ENCODE measurements around the gene CDKAL1. TPM values are rescaled to one million over a fixed set of nuclear protein-coding genes. Genes with fewer than 3 reads are reported as not detected.

CDKAL1 gene
- total and polyA plus RNA-seq, 2 experiments from 2014 or later: 14.4 to 19.5 TPM

- no peaks in the 10 kb centered on the region for H3K9me2 ChIP-seq (replicated peaks; ENCODE audit: insufficient read depth)
- 58% methylated on average over 8 of the region's 8 CpGs for WGBS (ENCODE audit: low lambda C conversion rate, missing lambda C conversion rate)
- no peak overlapping the region for H3K4me2 ChIP-seq
These were observed 299.7 kb downstream of the CDKAL1 start for GRCh38 chr6:20833881-20834515.

GRCh38 chr6:20835315-20836010, 301.2 kb downstream of the CDKAL1 start:
- no peak for TF ChIP-seq EZH2phosphoT487 (IDR thresholded peaks at IDR 0.05; ENCODE audit: low read depth, severe bottlenecking, unreplicated experiment)
- no peak for TF ChIP-seq EZH2 (IDR thresholded peaks at IDR 0.05; ENCODE audit: borderline replicate concordance)
- Histone ChIP-seq H3K79me2 (no peaks in the 10 kb centered on the region), H3K9me2 (replicated peaks; ENCODE audit: insufficient read depth) (no peaks in the 10 kb centered on the region), H3K4me2 (no peak overlapping the region), H3K4me3 (no peak overlapping the region), H3K9me3 (ENCODE audit: low read depth) (no peaks in the 10 kb centered on the region), H2AFZ (no peak overlapping the region), H3K4me1 (ENCODE audit: insufficient read depth) (no peaks in the 10 kb centered on the region), H3K36me3 (replicated peaks; ENCODE audit: insufficient read depth, low read depth) (no peaks in the 10 kb centered on the region), H3K27me3 (no peaks in the 10 kb centered on the region), H4K20me1 (ENCODE audit: insufficient read depth, poor library complexity, severe bottlenecking) (no peaks in the 10 kb centered on the region), H3K27ac (no peak overlapping the region)
- WGBS (ENCODE audit: low lambda C conversion rate, missing lambda C conversion rate): 77% methylated on average over 6 of the region's 6 CpGs
- DNase-seq (ENCODE audit: low spot score): no peak

More at GRCh38 chr6:20833881-20834515, 299.7 kb downstream of the CDKAL1 start:
- Histone ChIP-seq H3K9me3 (ENCODE audit: low read depth) (no peaks in the 10 kb centered on the region), H3K36me3 (replicated peaks; ENCODE audit: insufficient read depth, low read depth) (no peaks in the 10 kb centered on the region), H3K79me2 (no peaks in the 10 kb centered on the region), H3K27ac (no peak overlapping the region), H3K27me3 (no peaks in the 10 kb centered on the region), H3K4me1 (ENCODE audit: insufficient read depth) (no peaks in the 10 kb centered on the region), H4K20me1 (ENCODE audit: insufficient read depth, poor library complexity, severe bottlenecking) (no peaks in the 10 kb centered on the region), H3K4me3 (no peak overlapping the region), H2AFZ (no peak overlapping the region)
- no peak for DNase-seq (ENCODE audit: low spot score)
- TF ChIP-seq EZH2phosphoT487 (IDR thresholded peaks at IDR 0.05; ENCODE audit: low read depth, severe bottlenecking, unreplicated experiment) (no peak), CTCF (IDR thresholded peaks at IDR 0.05; ENCODE audit: poor library complexity) (no peak), EZH2 (IDR thresholded peaks at IDR 0.05; ENCODE audit: borderline replicate concordance) (no peak)

- H3K4me2 ChIP-seq: no peak overlapping the region
- no peak for DNase-seq (ENCODE audit: low spot score)
- H3K36me3 ChIP-seq (replicated peaks; ENCODE audit: insufficient read depth, low read depth): no peaks in the 10 kb centered on the region
- TF ChIP-seq CTCF (IDR thresholded peaks at IDR 0.05; ENCODE audit: poor library complexity) (no peak), EZH2phosphoT487 (IDR thresholded peaks at IDR 0.05; ENCODE audit: low read depth, severe bottlenecking, unreplicated experiment) (no peak), EZH2 (IDR thresholded peaks at IDR 0.05; ENCODE audit: borderline replicate concordance) (no peak)
- no peaks in the 10 kb centered on the region for H3K9me3 ChIP-seq (ENCODE audit: low read depth)
- WGBS (ENCODE audit: low lambda C conversion rate, missing lambda C conversion rate): 97% methylated on average over 2 of the region's 2 CpGs
- H2AFZ ChIP-seq: no peak overlapping the region
- no peaks in the 10 kb centered on the region for H3K4me1 ChIP-seq (ENCODE audit: insufficient read depth)
- no peaks in the 10 kb centered on the region for H3K27me3 ChIP-seq
- no peaks in the 10 kb centered on the region for H3K9me2 ChIP-seq (replicated peaks; ENCODE audit: insufficient read depth)
- no peak overlapping the region for H3K27ac ChIP-seq
- no peak overlapping the region for H3K4me3 ChIP-seq
- no peaks in the 10 kb centered on the region for H4K20me1 ChIP-seq (ENCODE audit: insufficient read depth, poor library complexity, severe bottlenecking)
- H3K79me2 ChIP-seq: no peaks in the 10 kb centered on the region
These were observed 302.9 kb downstream of the CDKAL1 start for GRCh38 chr6:20837189-20837588.

- TF ChIP-seq EZH2 (IDR thresholded peaks at IDR 0.05; ENCODE audit: borderline replicate concordance): no peak
- TF ChIP-seq EZH2phosphoT487 (IDR thresholded peaks at IDR 0.05; ENCODE audit: low read depth, severe bottlenecking, unreplicated experiment): no peak
- TF ChIP-seq CTCF (IDR thresholded peaks at IDR 0.05; ENCODE audit: poor library complexity): no peak
- Histone ChIP-seq H3K9me3 (ENCODE audit: low read depth) (no peaks in the 10 kb centered on the region), H3K9me2 (replicated peaks; ENCODE audit: insufficient read depth) (no peaks in the 10 kb centered on the region), H2AFZ (no peak overlapping the region), H3K79me2 (no peaks in the 10 kb centered on the region), H3K4me2 (no peak overlapping the region), H3K27ac (no peak overlapping the region), H3K4me3 (no peak overlapping the region), H3K27me3 (no peaks in the 10 kb centered on the region), H3K4me1 (ENCODE audit: insufficient read depth) (no peaks in the 10 kb centered on the region), H3K36me3 (replicated peaks; ENCODE audit: insufficient read depth, low read depth) (no peaks in the 10 kb centered on the region), H4K20me1 (ENCODE audit: insufficient read depth, poor library complexity, severe bottlenecking) (no peaks in the 10 kb centered on the region)
- no peak for DNase-seq (ENCODE audit: low spot score)
- WGBS (ENCODE audit: low lambda C conversion rate, missing lambda C conversion rate): 98% methylated on average over 3 of the region's 3 CpGs
These were observed 303.9 kb downstream of the CDKAL1 start for GRCh38 chr6:20838113-20838512.

Measured in hepatocyte (in vitro differentiated cells).